ENCODE data around the gene ACMSD. TPM values are rescaled to one million over a fixed set of nuclear protein-coding genes. Genes with fewer than 3 reads are reported as not detected.

ACMSD gene
- total and polyA plus RNA-seq, 2 of the 4 experiments (the other 2 are of a cell fraction): not detected

GRCh38 chr2:134934641-134935040, 96.2 kb downstream of the ACMSD start:
- H3K9ac ChIP-seq (ENCODE audit: low read depth, low read length): no peak overlapping the region
- no peak overlapping the region for H3K14ac ChIP-seq (replicated peaks; ENCODE audit: low read depth, low read length)
- BruUV-seq (replicated peaks): no TSS peak

More at GRCh38 chr2:134934641-134935040, 96.2 kb downstream of the ACMSD start:
- Histone ChIP-seq H3K79me1 (ENCODE audit: low read depth in 1 of 2, low read length in 2 of 2) (peaks cover 7 to 26% of the 10 kb centered on the region in 2 experiments), H3K27me3 (ENCODE audit: control insufficient read depth, insufficient read depth, low read length) (no peaks in the 10 kb centered on the region), H2BK15ac (ENCODE audit: low read depth, low read length) (no peak overlapping the region), H3K56ac (ENCODE audit: extremely low read depth, insufficient read depth, low read length) (no peak overlapping the region), H3K18ac (ENCODE audit: low read depth, low read length) (no peak overlapping the region), H2BK5ac (ENCODE audit: low read depth, low read length, poor library complexity, severe bottlenecking) (no peak overlapping the region), H4K91ac (ENCODE audit: insufficient read depth, low read depth, low read length) (no peak overlapping the region), H3K4me2 (ENCODE audit: low read depth, low read length) (no peak overlapping the region), H4K5ac (ENCODE audit: low read depth, low read length) (no peak overlapping the region), H2BK120ac (ENCODE audit: low read depth, low read length) (no peak overlapping the region), H2AK5ac (ENCODE audit: low read depth, low read length) (no peak overlapping the region), H3K4ac (ENCODE audit: low read depth, low read length) (no peak overlapping the region), H3K36me3 (ENCODE audit: control insufficient read depth, insufficient read depth, low read length) (peaks cover 3% of the 10 kb centered on the region; the same call in 1 of the 2 replicates), H3K9me1 (ENCODE audit: insufficient read depth, low read length) (no peaks in the 10 kb centered on the region; the same call in 1 of the 2 replicates), H3K23ac (ENCODE audit: low read depth, low read length) (no peak overlapping the region), H2AFZ (replicated peaks; ENCODE audit: low read length, poor library complexity) (no peak overlapping the region), H3K4me1 (ENCODE audit: control insufficient read depth, insufficient read depth, low read length) (peaks cover 2% of the 10 kb centered on the region; the same call in 1 of the 2 replicates), H2BK20ac (ENCODE audit: low read depth, low read length) (no peak overlapping the region), H2AK9ac (replicated peaks; ENCODE audit: low read depth, low read length, poor library complexity) (no peak overlapping the region), H4K8ac (ENCODE audit: low read depth in 2 of 2, low read length in 2 of 2) (no peak overlapping the region), H3K9me3 (ENCODE audit: control insufficient read depth, insufficient read depth, low read length) (no peaks in the 10 kb centered on the region), H3K4me3 (ENCODE audit: insufficient read depth, low read depth, low read length) (no peak overlapping the region), H4K20me1 (ENCODE audit: insufficient read depth, low read length) (peaks cover 60% of the 10 kb centered on the region), H3K27ac (ENCODE audit: insufficient read depth, low read length) (no peak overlapping the region)
- no CpG with 5 or more reads among the region's 1 CpG for WGBS, 2 experiments (ENCODE audit: extremely low coverage in 2 of 2, insufficient read length in 1 of 2)
- TF ChIP-seq ELK1 (IDR thresholded peaks at IDR 0.05; ENCODE audit: borderline replicate concordance, low read depth, low read length): no peak
- TF ChIP-seq CEBPB (IDR thresholded peaks at IDR 0.05; ENCODE audit: low read depth, low read length): peak; percentile 53; the same call in 1 of the 2 replicates
- dilution Hi-C loops (cut with HindIII; ENCODE audit: low sequenced_read_pairs, unreplicated experiment): no loop called here
- CTCF ChIA-PET: interaction anchor here (0.7 kb wide), 1 partner anchor 79 kb away, joined by 3 read pairs; no protein-coding TSS in a partner anchor
- ATAC-seq (ENCODE audit: low read depth) (no peak), DNase-seq (no peak)
- POLR2A ChIA-PET (ENCODE audit: unreplicated experiment): interaction anchor here (0.6 kb wide), 1 partner anchor 11 kb away, joined by 3 read pairs; no protein-coding TSS in a partner anchor
- intact Hi-C loops (cut with micrococcal nuclease): no loop called here
- in situ Hi-C loops (cut with MboI; ENCODE audit: low sequenced_read_pairs): no loop called here
